Common myeloid progenitor, CD34-positive (primary cell): ENCODE results near the gene EXOC6.
"Not testable (repeated sequence)": the region's sequence is repeated elsewhere in the genome, so short reads cannot be mapped to it uniquely, and the experiment has no call there.

ENCODE experiments used
- CTCF ChIA-PET: fragments of 350-600 bp; sonication (Branson Sonifier 250); formaldehyde crosslinking; loops from one replicate; lab custom pipeline; 2021; ENCODE audit warnings: antibody characterized with exemption; lab: Charles Lee
- POLR2A ChIA-PET: fragments of 350-600 bp; sonication (Branson Sonifier 250); formaldehyde crosslinking; loops from one replicate; lab custom pipeline; 2021; ENCODE audit warnings: antibody characterized with exemption; lab: Charles Lee
- DNase-seq, 3 donors: peaks; one replicate each; pipeline versions ENCODE4 v3.0.0 to v3.0.0-alpha.2; 2013
- H3K27ac ChIP-seq, 2 experiments: 1 replicate in 1 of 2; 2 replicates in 1 of 2; pipeline ENCODE4 v1.7.0; 2013; ENCODE audit warnings: inconsistent platforms in 2 of 2, low read length in 2 of 2, mild to moderate bottlenecking in 2 of 2, low read depth in 1 of 2, moderate library complexity in 1 of 2; ENCODE audit not compliant: severe bottlenecking in 2 of 2, insufficient read depth in 1 of 2, poor library complexity in 1 of 2
- H3K27me3 ChIP-seq, 5 experiments: replicated peaks in 2 of 5; 1 replicate in 3 of 5; 2 replicates in 2 of 5; pipeline versions ENCODE4 v1.6.1 to v1.7.0; 2013; ENCODE audit warnings: low read length in 4 of 5, mild to moderate bottlenecking in 2 of 5, moderate library complexity in 2 of 5, inconsistent platforms in 1 of 5; ENCODE audit not compliant: insufficient read depth in 5 of 5, control insufficient read depth in 4 of 5
- H3K36me3 ChIP-seq, 4 experiments: 1 replicate in 2 of 4; 2 replicates in 2 of 4; pipeline versions ENCODE4 v1.6.1 to v1.7.0; 2013; ENCODE audit warnings: low read length in 3 of 4, control low read depth in 1 of 4, mild to moderate bottlenecking in 1 of 4; ENCODE audit not compliant: control insufficient read depth in 4 of 4, insufficient read depth in 4 of 4
- H3K4me1 ChIP-seq, 4 experiments: 1 replicate in 3 of 4; 2 replicates in 1 of 4; pipeline versions ENCODE4 v1.6.1 to v1.7.1; 2013; ENCODE audit warnings: low read length in 3 of 4, mild to moderate bottlenecking in 3 of 4, control low read depth in 1 of 4, inconsistent platforms in 1 of 4, moderate library complexity in 1 of 4; ENCODE audit not compliant: control insufficient read depth in 4 of 4, insufficient read depth in 4 of 4; ENCODE audit errors: control extremely low read depth in 1 of 4
- H3K4me3 ChIP-seq, 7 experiments: 1 replicate in 4 of 7; 2 replicates in 3 of 7; pipeline versions ENCODE4 v1.5.1 to v1.7.0; 2013; ENCODE audit warnings: mild to moderate bottlenecking in 7 of 7, low read length in 6 of 7, moderate library complexity in 6 of 7, inconsistent platforms in 2 of 7, low read depth in 2 of 7, control low read depth in 1 of 7; ENCODE audit not compliant: insufficient read depth in 4 of 7, control insufficient read depth in 1 of 7; ENCODE audit errors: extremely low read depth in 1 of 7
- H3K9me3 ChIP-seq, 5 experiments: 1 replicate in 4 of 5; 2 replicates in 1 of 5; pipeline versions ENCODE4 v1.6.1 to v1.7.1; 2013; ENCODE audit warnings: low read length in 4 of 5, mild to moderate bottlenecking in 2 of 5, inconsistent platforms in 1 of 5, low read depth in 1 of 5, moderate library complexity in 1 of 5; ENCODE audit not compliant: control insufficient read depth in 4 of 5, insufficient read depth in 2 of 5; ENCODE audit errors: control extremely low read depth in 1 of 5
- WGBS: methylation state at CpG from one replicate; pipeline ENCODE4 v1.1.5; 2013; ENCODE audit not compliant: insufficient coverage; 5-methylcytosine and 5-hydroxymethylcytosine counted together

EXOC6 gene

DNA sequence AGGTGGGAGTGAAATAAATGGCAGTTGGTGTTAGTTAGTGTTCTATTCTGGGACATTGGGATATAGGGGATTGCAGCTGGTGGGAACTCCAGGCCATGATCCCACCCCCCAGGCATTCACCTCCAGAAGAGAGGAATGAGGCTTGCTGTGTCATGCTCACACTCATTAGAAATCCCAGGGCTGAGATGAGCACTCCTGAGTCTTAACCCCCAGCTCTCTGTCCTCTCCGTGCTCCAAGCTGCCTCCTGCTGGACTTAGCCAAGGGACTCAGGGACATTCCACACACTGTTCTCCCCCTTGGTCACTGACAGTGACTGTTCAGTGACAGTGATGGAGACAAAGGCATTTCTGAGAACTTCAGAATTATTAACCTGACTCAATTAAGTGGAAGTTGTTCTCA, 246.9 kb downstream of the EXOC6 start:
- Histone ChIP-seq H3K4me1 (no peaks in the 10 kb centered on the region), H3K27ac (no peak overlapping the region), H3K27me3 (peaks cover 0 to 2% (median 0%) of the 10 kb centered on the region in 5 experiments), H3K9me3 (no peaks in the 10 kb centered on the region), H3K36me3 (no peaks in the 10 kb centered on the region), H3K4me3 (no peak overlapping the region)
- no peak for DNase-seq
- ChIA-PET POLR2A (no interaction called here), CTCF (no interaction called here)
- WGBS: 100% methylated on average over 1 of the region's 1 CpG

DNA sequence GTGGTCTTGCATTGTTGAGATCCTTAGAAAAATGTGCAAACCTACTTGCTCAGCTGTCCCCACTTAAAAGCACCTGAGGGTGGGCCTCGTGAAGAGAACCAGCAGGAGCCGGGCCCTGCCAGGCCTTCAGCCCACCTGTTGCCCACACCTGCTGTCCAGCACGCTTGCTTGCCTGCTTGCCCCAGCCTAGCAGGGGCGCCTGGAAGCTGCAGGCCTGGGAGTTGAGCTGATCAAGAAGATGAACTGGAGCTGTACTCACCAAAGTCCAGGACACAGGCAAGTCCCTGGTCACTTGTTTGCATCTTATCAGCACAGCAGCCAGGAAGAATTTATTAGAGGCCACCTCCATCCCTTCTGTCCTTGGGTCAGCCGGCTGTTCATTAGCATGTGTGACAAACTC, 248.6 kb downstream of the EXOC6 start:
- Histone ChIP-seq H3K27me3 (peaks cover 0 to 2% (median 0%) of the 10 kb centered on the region in 5 experiments), H3K4me1 (no peaks in the 10 kb centered on the region), H3K4me3 (no peak overlapping the region), H3K27ac (no peak overlapping the region), H3K9me3 (peaks cover 0 to 2% (median 0%) of the 10 kb centered on the region in 5 experiments), H3K36me3 (no peaks in the 10 kb centered on the region)
- POLR2A ChIA-PET: no interaction called here
- 90% methylated on average over 4 of the region's 5 CpGs for WGBS
- DNase-seq: no peak
- CTCF ChIA-PET: interaction anchor here (0.9 kb wide), 1 partner anchor 195 kb away, joined by 3 read pairs; no protein-coding TSS in a partner anchor

DNA sequence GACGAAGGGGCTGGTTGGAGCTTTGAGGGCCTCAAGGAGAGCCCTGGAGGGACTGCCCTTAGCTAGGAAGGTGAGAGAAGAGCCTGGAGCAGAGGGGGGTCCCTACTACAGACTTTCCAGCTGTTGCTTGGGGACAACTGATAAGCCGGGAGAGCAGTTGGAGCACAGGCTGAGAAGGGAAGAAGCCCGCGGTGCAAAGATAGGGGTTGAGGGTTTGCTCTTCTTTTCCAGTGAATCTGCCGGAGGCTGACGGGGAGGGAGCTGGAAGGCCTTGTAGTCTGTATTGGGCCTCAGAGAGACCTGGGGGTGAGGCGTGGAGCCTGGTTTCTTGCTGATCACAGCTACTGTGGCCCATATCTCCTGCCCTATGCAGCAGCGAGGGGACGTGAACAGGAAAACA, 249.1 kb downstream of the EXOC6 start:
- no peak for DNase-seq
- no peaks in the 10 kb centered on the region for H3K36me3 ChIP-seq
- 90% methylated on average over 9 of the region's 9 CpGs for WGBS
- peaks cover 0 to 3% (median 0%) of the 10 kb centered on the region in 5 experiments for H3K9me3 ChIP-seq
- H3K27me3 ChIP-seq: peaks cover 0 to 2% (median 0%) of the 10 kb centered on the region in 5 experiments
- CTCF ChIA-PET: interaction anchor here (0.9 kb wide), 1 partner anchor 194 kb away, joined by 3 read pairs; no protein-coding TSS in a partner anchor
- POLR2A ChIA-PET: interaction anchor here (0.6 kb wide), 1 partner anchor 392 kb away, joined by 3 read pairs; no protein-coding TSS in a partner anchor
- H3K4me3 ChIP-seq: no peak overlapping the region
- H3K27ac ChIP-seq: no peak overlapping the region
- H3K4me1 ChIP-seq: no peaks in the 10 kb centered on the region

DNA sequence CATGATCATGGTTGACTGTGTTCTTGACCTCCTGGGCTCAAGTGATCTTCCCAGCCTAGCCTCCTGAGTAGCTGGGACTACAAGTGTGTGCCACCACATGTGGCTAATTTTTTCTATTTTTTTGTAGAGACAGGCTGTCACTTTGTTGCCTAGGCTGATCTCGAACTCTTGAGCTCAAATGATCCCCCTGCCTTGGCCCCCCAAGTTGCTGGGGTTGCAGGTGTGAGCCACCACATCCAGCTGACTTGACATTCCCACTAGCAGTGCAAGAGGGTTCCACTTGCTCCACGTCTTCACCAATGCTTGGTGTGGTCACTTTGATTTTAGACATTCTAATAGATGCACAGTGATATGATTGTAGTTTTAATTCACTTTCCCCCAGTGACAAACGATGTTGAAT, 250.5 kb downstream of the EXOC6 start:
- CTCF ChIA-PET: interaction anchor here (0.7 kb wide), 1 partner anchor 8 kb away, joined by 3 read pairs; no protein-coding TSS in a partner anchor
- Histone ChIP-seq H3K36me3 (no peaks in the 10 kb centered on the region), H3K27ac (no peak overlapping the region), H3K27me3 (peaks cover 0 to 2% (median 0%) of the 10 kb centered on the region in 5 experiments), H3K9me3 (peaks cover 0 to 3% (median 0%) of the 10 kb centered on the region in 5 experiments), H3K4me3 (no peak overlapping the region), H3K4me1 (no peaks in the 10 kb centered on the region)
- WGBS: 100% methylated on average over 1 of the region's 3 CpGs
- no peak for DNase-seq
- POLR2A ChIA-PET: no interaction called here

DNA sequence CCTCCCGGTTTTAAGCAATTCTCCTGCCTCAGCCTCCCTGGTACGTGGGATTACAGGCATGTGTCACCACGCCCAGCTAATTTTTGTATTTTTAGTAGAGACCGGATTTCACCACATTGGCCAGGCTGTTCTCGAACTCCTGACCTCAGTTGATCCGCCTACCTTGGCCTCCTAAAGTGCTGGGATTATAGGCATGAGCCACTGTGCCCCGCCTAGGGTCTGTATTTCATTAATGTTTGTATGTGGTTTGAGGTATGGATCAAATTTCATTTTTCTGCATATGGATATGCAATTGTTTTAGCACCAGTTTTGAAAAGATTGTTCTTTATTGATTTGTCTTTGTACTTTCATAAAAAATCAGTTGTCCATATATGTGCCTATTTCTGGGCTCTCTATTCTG, 251.3 kb downstream of the EXOC6 start:
- H3K4me1 ChIP-seq: no peaks in the 10 kb centered on the region
- CTCF ChIA-PET: no interaction called here
- peaks cover 0 to 3% (median 0%) of the 10 kb centered on the region in 5 experiments for H3K9me3 ChIP-seq
- POLR2A ChIA-PET: no interaction called here
- no peak for DNase-seq
- H3K27ac ChIP-seq: no peak overlapping the region
- no peak overlapping the region for H3K4me3 ChIP-seq
- 94% methylated on average over 7 of the region's 7 CpGs for whole genome bisulfite sequencing
- H3K27me3 ChIP-seq: no peaks in the 10 kb centered on the region
- no peaks in the 10 kb centered on the region for H3K36me3 ChIP-seq

GRCh38 chr10:93101148-93101547, 252.8 kb downstream of the EXOC6 start:
- CTCF ChIA-PET: interaction anchor here (0.7 kb wide), 1 partner anchor 1262 kb away, joined by 3 read pairs; no protein-coding TSS in a partner anchor
- POLR2A ChIA-PET: not testable (repeated sequence)

GRCh38 chr10:93103953-93104352, 255.6 kb downstream of the EXOC6 start:
- no peak overlapping the region for H3K27ac ChIP-seq
- H3K36me3 ChIP-seq: no peaks in the 10 kb centered on the region
- POLR2A ChIA-PET: interaction anchor here (0.7 kb wide), 1 partner anchor 11 kb away, joined by 3 read pairs; no protein-coding TSS in a partner anchor
- no peaks in the 10 kb centered on the region for H3K4me1 ChIP-seq
- peaks cover 0 to 3% (median 0%) of the 10 kb centered on the region in 5 experiments for H3K9me3 ChIP-seq
- CTCF ChIA-PET: no interaction called here
- no peaks in the 10 kb centered on the region for H3K27me3 ChIP-seq
- no peak for DNase-seq
- no peak overlapping the region for H3K4me3 ChIP-seq
- no CpG with 5 or more reads among the region's 1 CpG for WGBS

More at GRCh38 chr10:93101148-93101547, 252.8 kb downstream of the EXOC6 start:
- H3K9me3 ChIP-seq, H3K27ac ChIP-seq, H3K4me1 ChIP-seq, DNase-seq, H3K27me3 ChIP-seq, H3K36me3 ChIP-seq, H3K4me3 ChIP-seq: not testable (repeated sequence)
- WGBS: 100% methylated on average over 2 of the region's 3 CpGs
